ENCODE measurements around the gene ZNF583.

Gene ZNF583

GRCh38 chr19:56403764-56404704 is at the start of gene ZNF583:
TSS of gene ZNF583 (plus strand) at chr19:56404332. CDS start at chr19:56407115, 2,783 bp downstream.
- DNase-seq (ENCODE audit: low read depth in 2 of 2), result peak; percentile 93

GRCh38 chr19:56355517-56355916 is 48.6 kb upstream of the ZNF583 start:
- DNase-seq (ENCODE audit: low read depth in 2 of 2), result no peak

GRCh38 chr19:56356944-56357343 is 47.2 kb upstream of the ZNF583 start:
- no peak for DNase-seq (ENCODE audit: low read depth in 2 of 2)

GRCh38 chr19:56360841-56361240 is 43.3 kb upstream of the ZNF583 start:
- no peak for DNase-seq (ENCODE audit: low read depth in 2 of 2)

GRCh38 chr19:56367829-56368711 is 36.1 kb upstream of the ZNF583 start:
- DNase-seq (ENCODE audit: low read depth in 2 of 2), result peak; percentile 88

GRCh38 chr19:56369886-56370676 is 34.1 kb upstream of the ZNF583 start:
- DNase-seq (ENCODE audit: low read depth in 2 of 2), result no peak

- no peak for DNase-seq (ENCODE audit: low read depth in 2 of 2)
Measured at GRCh38 chr19:56372281-56372680, 31.9 kb upstream of the ZNF583 start.

- DNase-seq (ENCODE audit: low read depth in 2 of 2), result no peak
Measured at GRCh38 chr19:56377105-56377924, 26.8 kb upstream of the ZNF583 start.

- no peak for DNase-seq (ENCODE audit: low read depth in 2 of 2)
Measured at GRCh38 chr19:56383826-56384605, 20.1 kb upstream of the ZNF583 start.

- peak; percentile 93 to 94 for DNase-seq (ENCODE audit: low read depth in 2 of 2)
Measured at GRCh38 chr19:56393119-56394012, 10.8 kb upstream of the ZNF583 start, which contains the start of gene ZNF582. TSS of gene ZNF582 (minus strand) at chr19:56393534. CDS start at chr19:56391752, 1,782 bp downstream.

GRCh38 chr19:56398809-56399208 is 5.3 kb upstream of the ZNF583 start:
- no peak for DNase-seq (ENCODE audit: low read depth in 2 of 2)

GRCh38 chr19:56400485-56400884 is 3.6 kb upstream of the ZNF583 start:
- no peak for DNase-seq (ENCODE audit: low read depth in 2 of 2)

- no peak for DNase-seq (ENCODE audit: low read depth in 2 of 2)
Measured at GRCh38 chr19:56403261-56403660, 871 bp upstream of the ZNF583 start.

- DNase-seq (ENCODE audit: low read depth in 2 of 2), result no peak
Measured at GRCh38 chr19:56404705-56405056, 549 bp downstream of the ZNF583 start.

- no peak for DNase-seq (ENCODE audit: low read depth in 2 of 2)
Measured at GRCh38 chr19:56405062-56405461, 930 bp downstream of the ZNF583 start.

- no peak for DNase-seq (ENCODE audit: low read depth in 2 of 2)
Measured at GRCh38 chr19:56423276-56423984, 19.3 kb downstream of the ZNF583 start.

GRCh38 chr19:56423985-56424353 is 19.8 kb downstream of the ZNF583 start:
- no peak for DNase-seq (ENCODE audit: low read depth in 2 of 2)

GRCh38 chr19:56441206-56441792 is 37.2 kb downstream of the ZNF583 start:
- no peak for DNase-seq (ENCODE audit: low read depth in 2 of 2)

Measured in fibroblast of skin of left quadriceps (primary cell).